Activated gamma-delta T cell treated with anti-CD3 and anti-CD28 coated beads, Interleukin-2, amount 50 U/mL, for 16 hours (primary cell): Measurements from ENCODE around the gene ITGB3.

Experiments used
- DNase-seq: peaks from one replicate; pipeline ENCODE4 v3.0.0-alpha.2; 2020; ENCODE audit warnings: low read depth

The ITGB3 gene

GRCh38 chr17:47276444-47276843, 22.8 kb downstream of the ITGB3 start:
- DNase-seq, result no peak

GRCh38 chr17:47276868-47277267, 23.2 kb downstream of the ITGB3 start:
- DNase-seq, result no peak

GRCh38 chr17:47277921-47278320, 24.3 kb downstream of the ITGB3 start:
- DNase-seq, result no peak

- DNase-seq, result no peak
These were observed 24.9 kb downstream of the ITGB3 start for GRCh38 chr17:47278561-47278960.

- DNase-seq, result no peak
These were observed 25.6 kb downstream of the ITGB3 start for GRCh38 chr17:47279062-47279801.

GRCh38 chr17:47280072-47280811, 26.6 kb downstream of the ITGB3 start:
- no peak for DNase-seq

- DNase-seq, result no peak
These were observed 27.6 kb downstream of the ITGB3 start for GRCh38 chr17:47281216-47281615.

- DNase-seq, result no peak
These were observed 31.4 kb downstream of the ITGB3 start for GRCh38 chr17:47285003-47285402.

GRCh38 chr17:47286198-47286914, 32.7 kb downstream of the ITGB3 start:
- DNase-seq, result no peak

- no peak for DNase-seq
These were observed 33.4 kb downstream of the ITGB3 start for GRCh38 chr17:47287068-47287467.

- DNase-seq, result no peak
These were observed 34.0 kb downstream of the ITGB3 start for GRCh38 chr17:47287639-47288038.

- DNase-seq, result no peak
These were observed 35.0 kb downstream of the ITGB3 start for GRCh38 chr17:47288531-47289116.

GRCh38 chr17:47289302-47289701, 35.7 kb downstream of the ITGB3 start:
- no peak for DNase-seq

GRCh38 chr17:47290870-47291241, 37.2 kb downstream of the ITGB3 start:
- no peak for DNase-seq

GRCh38 chr17:47291242-47291873, 37.7 kb downstream of the ITGB3 start:
- no peak for DNase-seq

GRCh38 chr17:47292206-47292605, 38.6 kb downstream of the ITGB3 start:
- no peak for DNase-seq

- no peak for DNase-seq
These were observed 41.6 kb downstream of the ITGB3 start for GRCh38 chr17:47295037-47295873.

- no peak for DNase-seq
These were observed 42.2 kb downstream of the ITGB3 start for GRCh38 chr17:47295874-47296255.

GRCh38 chr17:47297661-47298400, 44.2 kb downstream of the ITGB3 start:
- no peak for DNase-seq

- DNase-seq, result no peak
These were observed 45.1 kb downstream of the ITGB3 start for GRCh38 chr17:47298712-47299111.
